DMS53 treated with DMSO at 0.1 percent for 48 hours (cell line): ENCODE measurements around the gene KHDC4.

Experiments
- DNase-seq: peaks from one replicate; lab custom pipeline; 2025; ENCODE audit not compliant: unreplicated experiment; lab: John Stamatoyannopoulos, UW

KHDC4 gene

DNA sequence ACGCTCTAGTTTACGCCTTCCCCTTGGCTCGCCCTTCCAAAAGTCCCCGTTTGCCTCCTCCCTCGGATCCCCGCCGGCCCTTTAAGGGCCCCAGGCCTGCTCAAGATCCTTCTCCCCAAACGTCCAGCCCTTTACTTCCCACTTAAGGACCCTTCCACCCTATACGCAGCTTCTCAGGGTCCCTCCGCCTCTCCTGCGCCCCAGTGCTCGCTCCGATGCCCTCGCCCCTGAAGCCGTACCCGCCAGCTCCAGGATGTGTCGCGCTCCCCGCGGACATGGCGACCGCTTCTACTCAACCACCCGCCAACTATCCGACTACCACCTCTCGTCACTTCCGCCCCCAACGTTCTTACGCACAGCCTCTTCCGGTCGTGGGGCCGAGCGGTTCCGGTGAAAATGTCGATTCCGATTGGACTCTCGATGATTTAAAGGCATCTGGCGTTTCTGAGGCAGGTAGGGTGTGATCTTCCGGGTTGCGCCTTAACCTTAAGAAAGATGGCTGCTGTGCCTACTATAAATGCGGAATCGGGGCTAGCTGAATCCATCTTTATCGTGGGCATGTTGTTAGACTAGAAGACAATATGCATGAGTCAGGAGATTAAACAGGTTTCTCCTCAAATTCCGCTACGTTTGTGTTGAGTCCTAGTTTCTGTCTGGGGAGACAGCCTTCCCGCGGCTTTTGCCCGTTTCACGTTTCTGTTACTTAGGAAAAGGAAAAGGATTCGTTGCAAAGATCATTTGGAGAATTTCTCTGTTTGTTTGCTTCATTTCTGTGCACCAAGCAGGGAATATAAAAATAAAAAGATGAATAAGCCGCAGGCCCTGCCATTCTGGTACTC, at the start of gene KHDC4:
Gene KHDC4 (minus strand): TSS at position 317 of the 839 bp plus-strand sequence. CDS start 40 bp downstream, at position 277.
- DNase-seq = peak; percentile 98

DNA sequence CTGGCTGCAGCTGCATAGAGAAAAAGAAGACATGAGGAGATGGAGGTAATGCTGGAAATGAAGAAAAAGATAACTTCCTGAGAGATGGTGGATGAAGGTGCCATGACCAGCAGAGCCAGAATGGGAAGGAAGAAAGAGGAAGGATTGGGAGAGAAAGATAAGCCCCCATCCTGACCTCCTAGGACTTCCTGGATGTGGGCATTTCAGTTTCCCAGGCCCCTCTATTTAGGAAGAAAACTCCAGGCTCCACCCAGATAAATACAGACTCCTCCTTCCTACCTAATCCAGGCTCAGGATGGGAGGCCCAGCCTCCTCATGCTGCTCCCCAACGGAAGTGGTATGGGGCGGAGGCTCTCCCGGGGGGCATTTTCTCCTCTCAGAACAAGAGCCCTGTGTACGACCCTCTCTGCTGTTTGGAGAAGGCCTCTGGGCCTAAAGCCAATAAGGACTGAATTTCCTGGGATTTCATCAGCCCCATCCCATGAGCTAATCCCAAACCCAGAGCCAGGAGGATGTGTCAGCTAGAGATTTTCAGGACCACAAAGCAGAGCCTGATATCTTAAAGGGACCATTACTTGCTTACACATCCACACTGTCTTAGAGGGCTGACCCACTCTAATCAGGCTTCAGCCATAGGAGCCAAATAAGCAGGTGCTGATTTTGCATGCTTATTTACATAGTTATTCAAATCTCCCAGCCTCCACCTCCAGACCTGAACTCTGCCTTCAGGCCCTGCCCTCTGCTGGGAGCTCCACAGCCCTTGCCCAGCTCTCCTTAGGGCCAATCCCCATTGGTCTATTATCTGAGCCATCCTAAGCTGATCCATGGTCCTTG, 49.2 kb upstream of the KHDC4 start:
- peak; percentile 58 for DNase-seq

DNA sequence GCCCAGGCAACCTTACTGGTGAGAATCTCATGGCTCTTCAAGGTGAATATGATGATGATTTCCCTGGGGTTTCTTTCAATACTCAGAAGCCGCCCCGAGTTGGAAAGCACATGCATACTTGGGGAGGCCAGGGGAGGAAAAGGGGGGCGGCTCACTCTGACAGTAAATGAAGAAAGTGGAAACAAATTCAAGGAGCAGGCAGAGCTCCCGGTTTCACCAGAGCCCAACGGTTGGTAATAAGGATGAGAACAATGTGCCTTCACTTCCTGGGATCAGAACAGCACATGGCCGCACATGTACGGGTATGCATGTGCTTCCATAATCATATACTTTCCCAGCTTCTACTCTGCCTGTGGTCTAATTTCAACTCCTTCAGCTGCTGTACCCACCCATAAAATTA, 47.9 kb upstream of the KHDC4 start:
- no peak for DNase-seq

DNA sequence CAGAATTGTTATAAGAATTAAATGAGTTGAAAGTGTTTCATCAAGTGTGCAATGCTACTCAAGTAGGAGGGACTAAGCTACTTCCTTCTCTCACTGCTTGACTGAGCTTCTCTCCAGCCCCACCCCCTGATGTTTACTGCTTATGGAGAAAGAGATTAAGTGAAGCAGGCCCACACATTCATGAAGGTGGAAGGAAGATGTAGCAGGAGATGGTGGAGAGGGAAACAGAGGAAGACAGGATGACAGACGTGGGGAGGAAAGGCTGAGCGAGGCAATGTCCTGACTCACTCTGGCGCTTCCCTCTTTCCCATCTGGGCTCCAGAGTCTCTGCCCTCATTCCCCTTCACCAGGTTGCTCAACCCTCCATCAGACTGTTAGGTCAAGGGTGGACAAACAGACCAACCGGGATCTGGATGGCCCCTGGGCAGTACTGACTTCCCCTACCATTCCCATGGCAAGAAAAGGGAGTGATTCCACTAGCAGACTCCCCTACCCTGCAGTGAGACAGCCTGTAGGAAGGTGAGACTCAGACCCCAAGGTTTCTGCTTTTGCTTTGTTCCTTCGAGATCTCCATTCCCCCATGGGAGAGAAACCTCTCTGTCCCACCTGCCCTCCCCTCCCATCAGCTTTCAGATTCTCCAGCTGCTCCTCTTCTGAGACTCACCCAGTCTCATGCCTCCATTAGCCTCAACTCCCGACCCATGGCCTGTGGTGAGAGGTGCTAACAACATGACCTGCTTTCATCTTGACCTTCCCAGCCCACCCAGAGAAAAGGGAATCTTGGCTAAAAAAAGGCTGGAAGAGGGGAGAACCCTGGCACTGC, 47.3 kb upstream of the KHDC4 start:
- no peak for DNase-seq

DNA sequence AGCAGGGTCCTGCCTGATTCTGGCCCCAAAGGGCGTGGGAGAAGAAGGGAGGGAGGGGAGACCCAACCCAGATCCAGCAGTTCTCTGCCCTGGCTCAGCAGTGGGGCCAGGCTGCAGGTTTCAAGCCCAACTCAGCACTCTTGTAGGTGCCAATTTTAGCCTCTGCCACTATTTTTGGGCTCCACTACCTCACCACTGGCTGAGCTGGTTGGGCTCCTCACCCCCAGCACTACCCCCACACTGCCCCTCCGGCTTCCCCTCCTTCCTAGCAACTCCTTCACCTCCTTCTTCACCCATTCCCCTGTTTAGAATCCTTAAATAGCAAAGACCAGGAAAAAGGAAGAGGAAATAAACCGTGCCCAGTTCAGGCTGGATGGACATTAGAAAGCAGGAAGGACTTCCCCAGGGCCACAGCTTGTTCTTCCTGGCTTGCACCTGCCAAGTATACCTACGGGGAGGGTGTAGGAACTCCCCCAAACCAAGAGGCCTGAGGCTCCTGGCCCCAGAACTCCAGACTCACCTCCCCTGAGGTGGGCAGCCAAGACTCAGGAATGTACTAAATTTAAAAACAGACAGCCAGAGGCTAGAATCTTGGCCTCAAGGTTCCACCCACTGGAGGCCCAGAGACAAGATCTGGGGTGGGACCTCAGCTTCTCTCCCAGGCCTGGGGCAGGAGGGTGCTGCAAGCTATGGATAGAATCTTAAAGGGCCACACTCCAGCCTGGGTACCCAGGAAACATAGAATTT, 45.6 kb upstream of the KHDC4 start:
- DNase-seq = no peak

DNA sequence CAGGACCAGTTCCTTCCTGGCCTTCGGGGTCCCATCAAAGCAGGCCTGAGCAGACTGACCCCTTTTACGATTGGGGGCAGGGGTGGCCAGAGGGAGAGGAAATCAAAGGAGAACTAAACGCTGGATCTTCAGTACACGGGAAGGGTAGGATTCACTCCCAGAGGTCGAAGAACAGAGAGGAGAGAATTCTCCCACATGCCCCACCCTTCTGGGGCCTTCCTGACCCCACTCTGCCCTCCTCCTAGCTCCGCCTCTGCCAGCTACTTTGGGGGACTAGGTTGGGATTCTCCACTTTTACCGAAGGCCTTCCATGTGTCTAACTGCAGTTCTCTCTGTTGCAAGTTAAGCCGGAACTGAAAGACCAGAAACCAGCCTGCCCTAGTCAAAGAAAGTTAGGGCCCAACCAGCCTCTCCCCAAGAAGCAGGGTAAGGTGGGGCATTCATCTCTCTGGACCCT, 44.8 kb upstream of the KHDC4 start:
- DNase-seq = no peak

DNA sequence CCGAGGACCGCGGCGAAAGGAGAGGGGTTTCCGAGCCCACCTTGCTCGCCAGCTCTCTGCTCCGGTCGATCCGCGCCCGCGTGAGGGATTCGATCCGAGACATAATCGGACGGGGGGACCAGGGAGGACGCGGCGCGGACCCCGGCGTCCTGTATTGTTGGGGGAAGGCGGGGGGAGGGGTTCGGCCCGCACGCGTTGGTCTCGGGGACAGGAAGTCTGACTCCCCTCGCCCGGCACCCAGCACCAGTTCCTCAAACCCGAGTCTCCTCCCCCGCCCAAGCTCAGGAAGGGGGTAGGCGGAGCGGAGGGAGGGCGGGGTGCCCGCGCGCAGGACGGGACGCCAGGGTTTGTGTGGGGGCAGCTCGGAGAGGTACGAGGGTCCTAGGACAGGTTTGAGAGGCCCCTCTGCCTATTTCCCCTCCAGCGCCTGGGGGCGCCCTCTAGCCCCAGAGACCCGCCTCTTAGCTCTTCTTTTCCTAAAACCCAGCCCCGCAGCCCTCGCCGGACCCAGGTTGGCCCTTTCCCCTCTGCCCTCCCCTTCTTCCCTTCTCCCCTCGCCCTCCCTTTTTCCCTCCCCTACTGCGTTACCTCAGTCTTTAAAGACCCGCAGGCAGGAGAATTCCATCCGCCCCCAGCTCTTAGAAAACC, 44.2 kb upstream of the KHDC4 start, which contains the start of gene ARHGEF2:
Gene ARHGEF2 (minus strand): TSS at position 223 of the 648 bp plus-strand sequence. CDS start 120 bp downstream, at position 103.
- DNase-seq = peak; percentile 30

DNA sequence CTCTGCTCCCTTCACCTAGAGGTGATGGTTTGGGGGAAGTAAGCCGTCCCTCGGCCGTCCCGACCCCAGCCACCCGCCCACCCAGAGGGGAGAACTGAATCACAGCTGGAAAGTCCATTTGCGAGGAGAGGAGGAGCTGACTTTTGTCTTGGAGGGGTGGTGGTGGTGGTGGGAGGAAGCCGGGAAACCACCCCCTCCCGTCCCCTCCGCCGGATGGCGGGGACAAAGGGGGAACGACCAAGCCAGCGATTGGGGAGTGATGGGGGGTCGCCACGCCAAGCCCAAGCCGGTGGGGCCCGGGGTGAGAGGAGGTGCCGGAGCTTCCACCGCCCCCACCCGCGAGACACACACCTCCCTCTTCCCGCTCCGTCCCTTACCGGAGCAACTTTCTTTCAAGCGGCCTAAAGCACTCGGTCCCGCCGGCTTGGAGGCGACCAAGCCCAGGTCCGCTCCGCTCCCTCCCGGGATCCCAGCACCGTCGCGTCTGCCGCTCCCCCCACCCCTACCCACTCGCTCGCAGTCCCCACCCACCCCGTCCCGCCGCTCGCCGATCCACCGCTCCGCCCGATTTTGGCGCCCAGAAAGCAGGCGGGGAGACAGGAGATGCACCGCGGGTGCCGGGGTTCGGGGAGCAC, 43.6 kb upstream of the KHDC4 start:
- no peak for DNase-seq

DNA sequence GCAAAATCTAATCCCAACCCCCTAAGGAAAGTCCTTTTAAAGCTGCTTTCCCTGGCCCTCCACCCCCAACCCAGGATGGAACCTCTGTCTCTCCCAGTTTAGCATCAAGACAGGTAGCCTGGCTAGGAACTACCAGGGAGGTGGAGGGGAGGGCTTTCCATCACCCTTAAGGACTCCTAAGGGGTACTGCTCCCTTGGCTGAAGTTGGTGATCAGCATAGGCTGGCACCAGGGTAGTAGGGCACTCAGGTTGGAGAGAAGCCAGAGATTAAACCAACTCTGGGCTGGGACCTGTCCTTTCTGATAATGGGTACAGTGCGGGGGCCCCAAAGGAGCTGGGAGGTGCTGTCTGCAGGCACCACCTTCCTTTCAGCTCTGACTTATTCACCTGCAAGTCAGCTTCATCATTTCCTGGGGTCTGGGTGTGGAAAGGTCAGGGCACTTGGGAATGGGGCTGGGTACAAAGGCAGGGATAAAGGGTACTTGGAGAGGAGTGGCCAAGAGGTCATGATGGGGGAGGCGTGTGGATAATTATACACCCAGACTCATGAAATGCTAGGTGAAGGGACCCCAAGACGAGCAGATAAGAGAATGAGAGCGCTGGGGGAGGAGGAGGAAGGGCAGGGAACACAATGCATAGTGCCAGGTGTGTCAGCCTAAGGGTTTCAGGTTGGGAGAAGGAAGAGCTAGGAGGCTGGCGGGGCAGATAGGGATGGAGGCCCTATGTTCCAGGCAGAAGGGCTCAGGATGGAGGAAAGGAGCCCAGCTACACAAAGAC, 42.9 kb upstream of the KHDC4 start:
- DNase-seq = peak; percentile 7

DNA sequence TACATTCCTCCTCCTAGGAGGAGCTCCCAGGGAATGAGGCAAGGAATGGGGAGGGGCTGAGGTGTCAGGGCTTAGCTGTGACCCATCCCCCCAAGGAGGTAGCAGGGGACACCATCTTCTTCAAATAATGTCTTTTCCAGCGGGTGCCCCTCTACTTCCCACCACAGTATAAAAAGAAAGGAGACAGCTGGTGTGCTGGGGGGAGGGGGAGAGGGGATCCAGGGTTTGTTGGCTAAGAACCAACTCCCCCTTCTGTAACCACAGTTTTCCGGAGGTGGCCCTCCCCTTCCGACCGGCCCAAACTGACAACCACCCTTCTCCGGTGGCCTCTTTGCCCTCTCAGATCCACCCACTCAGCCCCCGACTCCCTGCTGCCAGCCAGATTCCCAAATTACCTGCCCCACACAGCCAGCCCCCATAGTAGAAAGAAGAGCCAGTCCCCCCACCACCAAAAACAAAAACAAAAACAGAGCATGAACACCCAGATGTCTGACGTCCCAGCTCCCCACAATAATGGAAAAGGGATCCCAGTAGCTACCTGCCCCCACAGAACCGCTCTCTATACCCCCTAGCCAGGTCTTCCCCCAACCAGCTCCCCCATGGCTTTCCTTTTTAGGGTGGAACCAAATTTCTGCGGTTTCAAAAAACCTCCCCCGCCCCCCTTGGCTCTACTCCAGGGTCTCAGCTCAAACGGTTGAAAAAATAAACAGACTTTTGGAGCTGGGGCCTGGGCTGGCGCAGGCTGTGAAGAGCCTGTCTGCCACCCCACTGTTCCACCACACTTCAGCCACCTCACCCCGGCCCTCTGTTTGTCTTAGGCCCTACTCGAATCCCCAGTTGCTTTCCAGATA, 42.1 kb upstream of the KHDC4 start:
- DNase-seq = no peak

DNA sequence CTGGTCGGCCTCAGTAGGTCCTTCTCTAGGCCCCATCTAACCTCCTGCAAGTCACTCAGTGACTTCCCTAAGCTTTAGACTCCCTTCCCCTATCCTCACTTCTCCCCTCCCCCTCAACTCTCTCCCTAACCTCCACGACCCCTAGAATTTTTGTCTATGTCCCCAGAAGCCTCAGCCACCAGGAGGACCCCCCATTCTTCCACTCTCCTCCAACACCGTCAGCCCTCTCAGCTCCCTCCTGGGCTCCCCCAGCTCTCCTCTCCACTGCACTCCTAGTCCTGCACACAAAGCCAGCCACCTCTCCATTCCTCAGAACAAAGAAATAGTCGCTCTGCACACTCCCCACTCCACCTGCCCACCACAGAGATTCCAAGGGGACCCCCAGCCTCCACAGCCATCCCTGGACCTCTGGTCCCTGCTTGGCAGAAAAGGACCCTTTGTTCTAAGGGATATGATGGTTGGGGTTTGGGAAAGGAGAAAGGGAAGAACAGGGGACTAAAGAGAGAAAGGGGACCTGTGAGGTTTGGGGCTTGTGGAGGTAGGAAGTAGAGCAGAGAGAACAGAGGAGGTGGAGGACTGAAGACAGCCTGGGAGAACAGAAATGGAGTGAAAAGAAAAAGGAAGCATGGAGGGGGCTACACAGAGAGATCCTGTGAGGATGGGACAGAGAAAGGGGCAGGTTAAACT, 41.3 kb upstream of the KHDC4 start:
- DNase-seq = no peak

DNA sequence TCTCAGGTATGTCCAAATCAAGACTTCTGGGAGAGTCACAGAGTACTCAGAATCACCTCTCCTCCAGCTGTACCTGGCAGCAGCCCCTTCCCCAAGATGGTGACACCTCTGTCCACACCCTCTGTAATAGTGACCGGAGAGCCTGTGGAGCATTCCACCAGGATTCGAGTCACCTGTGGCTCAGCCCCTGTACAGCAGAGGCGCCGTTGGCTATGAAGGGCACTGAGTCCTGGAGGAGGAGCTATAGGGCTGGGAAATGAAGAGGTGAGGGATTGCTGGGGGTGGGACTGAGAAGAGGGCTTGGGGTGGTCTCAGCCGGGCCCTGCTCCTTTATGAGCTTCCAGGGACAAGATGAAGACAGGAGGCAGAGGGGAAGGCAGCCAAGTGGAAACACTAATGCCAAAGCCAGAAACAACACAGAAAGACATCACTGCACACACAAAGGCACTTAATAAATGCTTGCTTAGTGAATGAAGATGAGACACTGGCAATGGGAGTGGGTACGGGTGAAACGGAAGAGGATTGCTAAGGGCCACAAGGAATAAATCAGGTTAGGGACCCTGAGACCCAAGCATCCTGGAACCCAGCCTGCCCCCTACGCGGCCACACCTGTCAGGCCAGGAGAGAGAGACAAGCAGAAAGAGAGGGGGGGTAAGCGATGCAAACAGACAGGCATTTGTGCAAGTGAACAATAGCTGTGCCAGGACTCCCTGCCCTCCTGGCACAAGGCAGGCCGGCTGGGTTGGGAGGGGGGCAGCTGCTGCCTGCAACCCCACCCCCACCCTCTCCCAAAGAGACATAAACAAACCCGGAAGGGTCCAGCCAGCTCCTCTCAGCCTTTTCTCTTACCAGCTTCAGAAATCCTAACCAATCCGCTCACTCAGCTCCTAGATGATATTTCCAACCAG, 40.2 kb upstream of the KHDC4 start:
- DNase-seq = no peak

DNA sequence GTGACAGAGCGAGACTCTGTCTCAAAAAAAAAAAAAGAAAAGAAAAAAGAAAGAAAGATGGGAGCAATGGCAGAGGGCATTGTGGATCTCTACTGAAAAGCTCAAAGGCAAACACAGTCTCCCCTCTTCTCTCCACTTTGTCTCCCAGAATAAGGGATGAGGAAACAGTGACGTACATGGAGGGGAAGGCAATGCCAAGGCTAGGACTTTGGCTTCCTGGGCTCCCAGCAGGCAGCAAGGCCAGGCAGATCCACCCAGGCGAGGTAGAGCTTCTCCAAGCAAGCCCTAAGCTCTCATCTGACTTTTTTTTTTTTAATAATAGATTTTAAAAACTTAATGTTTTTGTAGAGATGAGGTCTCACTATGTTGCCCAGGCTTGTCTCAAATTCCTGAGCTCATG, 39.5 kb upstream of the KHDC4 start:
- DNase-seq = no peak

DNA sequence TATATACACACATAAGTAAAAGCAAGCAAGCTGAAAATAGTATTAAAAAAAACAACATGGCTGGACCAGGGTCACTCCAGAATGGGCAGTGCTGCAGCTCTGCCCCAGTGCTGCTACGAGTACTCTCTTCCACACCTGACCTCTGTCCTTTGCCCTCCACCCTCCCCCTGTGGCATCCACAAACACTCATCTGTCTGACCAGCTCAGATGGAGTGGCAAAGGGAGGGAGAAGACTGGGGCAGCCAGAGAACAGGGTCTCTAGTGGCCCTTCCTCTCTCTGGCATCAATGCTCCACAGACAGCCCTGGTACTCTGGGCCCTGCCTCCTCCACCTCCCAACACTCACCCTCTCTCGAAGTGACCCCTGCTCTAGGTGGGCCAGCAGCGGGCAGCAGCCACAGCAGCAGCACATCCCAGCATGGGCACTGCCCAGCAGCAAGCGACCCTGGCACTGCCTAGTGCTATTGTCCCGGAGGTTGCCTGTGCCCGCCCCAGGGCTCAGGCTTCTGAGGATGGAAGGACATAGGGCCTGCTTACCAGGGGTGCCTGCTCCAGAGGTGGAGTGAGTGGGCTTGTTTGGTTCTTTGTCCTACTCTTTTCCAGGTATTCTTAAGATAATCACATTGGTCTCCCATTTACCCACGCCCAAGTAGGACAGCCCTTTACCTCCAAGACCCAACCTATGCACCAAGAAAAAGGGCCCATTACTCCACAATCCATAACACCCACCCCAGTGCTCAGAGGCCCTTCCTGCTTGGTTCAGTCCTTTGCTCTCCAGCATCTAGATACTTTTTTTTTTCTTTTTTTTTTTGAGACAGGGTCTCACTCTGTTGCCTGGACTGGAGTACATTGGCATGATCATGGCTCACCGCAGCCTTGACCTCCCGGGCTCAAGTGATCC, 37.9 kb upstream of the KHDC4 start:
- DNase-seq = no peak

DNA sequence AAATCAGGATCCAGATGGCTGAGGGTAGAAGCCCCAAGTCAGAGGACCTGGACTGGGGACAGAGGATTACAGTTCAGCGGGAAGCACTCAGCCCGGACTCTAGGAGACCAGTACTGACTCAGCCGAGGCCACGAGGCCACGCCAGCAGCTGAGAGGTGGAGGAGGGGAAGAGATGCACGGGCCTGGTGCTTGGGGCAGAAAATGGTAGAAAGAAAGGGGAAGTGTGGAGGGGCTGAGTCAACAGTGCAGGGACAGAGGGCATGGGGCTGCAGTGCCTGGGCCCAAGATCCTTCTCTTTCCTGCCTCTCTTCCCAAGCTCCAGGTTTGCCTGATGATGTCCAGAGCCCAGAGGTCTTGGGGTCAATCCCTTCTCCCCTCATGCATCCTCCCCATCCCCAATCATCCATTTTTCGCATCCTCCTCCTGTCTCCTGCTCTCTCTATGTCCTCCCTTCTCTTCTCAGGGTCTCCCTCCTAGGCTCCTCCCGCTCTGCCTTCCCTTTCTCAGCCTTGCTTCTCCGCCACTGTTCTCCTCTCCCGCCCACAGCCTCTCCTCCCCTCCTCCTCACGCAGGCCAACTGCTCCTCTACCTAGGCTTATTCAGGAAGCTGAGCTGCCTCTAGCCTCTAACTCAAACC, 36.4 kb upstream of the KHDC4 start:
- DNase-seq = no peak
